ENCODE measurements around the gene MBNL1.

DNA sequence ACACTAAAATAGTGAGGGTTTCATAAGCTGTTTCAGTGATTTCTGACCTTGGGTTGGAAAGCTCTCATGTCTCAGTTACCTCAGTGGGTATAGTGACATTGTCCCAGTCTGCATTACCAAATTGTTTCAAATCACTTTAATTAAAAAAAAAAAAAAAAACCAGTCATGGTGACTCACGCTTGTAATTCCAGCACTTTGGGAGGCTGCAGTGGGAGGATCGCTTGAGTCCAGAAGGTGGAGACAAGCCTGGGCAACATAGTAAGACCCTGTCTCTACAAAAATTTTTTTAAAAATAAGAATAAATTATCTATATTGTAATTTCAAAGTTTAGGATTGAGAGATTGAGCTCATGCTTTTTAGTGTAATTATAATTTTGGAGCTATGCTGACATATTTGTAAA lies 78.0 kb downstream of the MBNL1 start:
- TF ChIP-seq TOX (CRISPR knock-in tag; IDR thresholded peaks at IDR 0.05; ENCODE audit: borderline replicate concordance) (no peak), ZNF70 (CRISPR knock-in tag; IDR thresholded peaks at IDR 0.05) (no peak), CSRNP3 (CRISPR knock-in tag; IDR thresholded peaks at IDR 0.05) (no peak), RARB (CRISPR knock-in tag; IDR thresholded peaks at IDR 0.05) (no peak), POU6F1 (CRISPR knock-in tag; IDR thresholded peaks at IDR 0.05; ENCODE audit: borderline replicate concordance, low read depth) (no peak), ARNTL (CRISPR knock-in tag; IDR thresholded peaks at IDR 0.05; ENCODE audit: borderline replicate concordance, low read depth) (no peak), GLIS3 (CRISPR knock-in tag; IDR thresholded peaks at IDR 0.05) (no peak), SNAI2 (CRISPR knock-in tag; IDR thresholded peaks at IDR 0.05) (no peak), ESRRG (CRISPR knock-in tag; IDR thresholded peaks at IDR 0.05) (no peak)
- TF ChIP-seq, protein P1, sequence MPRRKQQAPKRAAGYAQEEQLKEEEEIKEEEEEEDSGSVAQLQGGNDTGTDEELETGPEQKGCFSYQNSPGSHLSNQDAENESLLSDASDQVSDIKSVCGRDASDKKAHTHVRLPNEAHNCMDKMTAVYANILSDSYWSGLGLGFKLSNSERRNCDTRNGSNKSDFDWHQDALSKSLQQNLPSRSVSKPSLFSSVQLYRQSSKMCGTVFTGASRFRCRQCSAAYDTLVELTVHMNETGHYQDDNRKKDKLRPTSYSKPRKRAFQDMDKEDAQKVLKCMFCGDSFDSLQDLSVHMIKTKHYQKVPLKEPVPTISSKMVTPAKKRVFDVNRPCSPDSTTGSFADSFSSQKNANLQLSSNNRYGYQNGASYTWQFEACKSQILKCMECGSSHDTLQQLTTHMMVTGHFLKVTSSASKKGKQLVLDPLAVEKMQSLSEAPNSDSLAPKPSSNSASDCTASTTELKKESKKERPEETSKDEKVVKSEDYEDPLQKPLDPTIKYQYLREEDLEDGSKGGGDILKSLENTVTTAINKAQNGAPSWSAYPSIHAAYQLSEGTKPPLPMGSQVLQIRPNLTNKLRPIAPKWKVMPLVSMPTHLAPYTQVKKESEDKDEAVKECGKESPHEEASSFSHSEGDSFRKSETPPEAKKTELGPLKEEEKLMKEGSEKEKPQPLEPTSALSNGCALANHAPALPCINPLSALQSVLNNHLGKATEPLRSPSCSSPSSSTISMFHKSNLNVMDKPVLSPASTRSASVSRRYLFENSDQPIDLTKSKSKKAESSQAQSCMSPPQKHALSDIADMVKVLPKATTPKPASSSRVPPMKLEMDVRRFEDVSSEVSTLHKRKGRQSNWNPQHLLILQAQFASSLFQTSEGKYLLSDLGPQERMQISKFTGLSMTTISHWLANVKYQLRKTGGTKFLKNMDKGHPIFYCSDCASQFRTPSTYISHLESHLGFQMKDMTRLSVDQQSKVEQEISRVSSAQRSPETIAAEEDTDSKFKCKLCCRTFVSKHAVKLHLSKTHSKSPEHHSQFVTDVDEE (CRISPR knock-in tag; IDR thresholded peaks at IDR 0.05), result no peak
- TF ChIP-seq, protein P2, sequence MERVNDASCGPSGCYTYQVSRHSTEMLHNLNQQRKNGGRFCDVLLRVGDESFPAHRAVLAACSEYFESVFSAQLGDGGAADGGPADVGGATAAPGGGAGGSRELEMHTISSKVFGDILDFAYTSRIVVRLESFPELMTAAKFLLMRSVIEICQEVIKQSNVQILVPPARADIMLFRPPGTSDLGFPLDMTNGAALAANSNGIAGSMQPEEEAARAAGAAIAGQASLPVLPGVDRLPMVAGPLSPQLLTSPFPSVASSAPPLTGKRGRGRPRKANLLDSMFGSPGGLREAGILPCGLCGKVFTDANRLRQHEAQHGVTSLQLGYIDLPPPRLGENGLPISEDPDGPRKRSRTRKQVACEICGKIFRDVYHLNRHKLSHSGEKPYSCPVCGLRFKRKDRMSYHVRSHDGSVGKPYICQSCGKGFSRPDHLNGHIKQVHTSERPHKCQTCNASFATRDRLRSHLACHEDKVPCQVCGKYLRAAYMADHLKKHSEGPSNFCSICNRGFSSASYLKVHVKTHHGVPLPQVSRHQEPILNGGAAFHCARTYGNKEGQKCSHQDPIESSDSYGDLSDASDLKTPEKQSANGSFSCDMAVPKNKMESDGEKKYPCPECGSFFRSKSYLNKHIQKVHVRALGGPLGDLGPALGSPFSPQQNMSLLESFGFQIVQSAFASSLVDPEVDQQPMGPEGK (CRISPR knock-in tag; IDR thresholded peaks at IDR 0.05; ENCODE audit: borderline replicate concordance), result no peak
- TF ChIP-seq, protein P3, sequence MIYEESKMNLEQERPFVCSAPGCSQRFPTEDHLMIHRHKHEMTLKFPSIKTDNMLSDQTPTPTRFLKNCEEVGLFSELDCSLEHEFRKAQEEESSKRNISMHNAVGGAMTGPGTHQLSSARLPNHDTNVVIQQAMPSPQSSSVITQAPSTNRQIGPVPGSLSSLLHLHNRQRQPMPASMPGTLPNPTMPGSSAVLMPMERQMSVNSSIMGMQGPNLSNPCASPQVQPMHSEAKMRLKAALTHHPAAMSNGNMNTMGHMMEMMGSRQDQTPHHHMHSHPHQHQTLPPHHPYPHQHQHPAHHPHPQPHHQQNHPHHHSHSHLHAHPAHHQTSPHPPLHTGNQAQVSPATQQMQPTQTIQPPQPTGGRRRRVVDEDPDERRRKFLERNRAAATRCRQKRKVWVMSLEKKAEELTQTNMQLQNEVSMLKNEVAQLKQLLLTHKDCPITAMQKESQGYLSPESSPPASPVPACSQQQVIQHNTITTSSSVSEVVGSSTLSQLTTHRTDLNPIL (CRISPR knock-in tag; IDR thresholded peaks at IDR 0.05; ENCODE audit: low read depth), result no peak
